OCI-LY7 (cell line): ENCODE results near the gene DGKD.

ENCODE experiments used
- EZH2phosphoT487 ChIP-seq: fragments of 200-600 bp; sonication (generic); IDR thresholded peaks from 2 replicates; pipeline ENCODE4 v1.6.1; 2018; ENCODE audit warnings: low read depth, borderline replicate concordance, mild to moderate bottlenecking, mixed run types, antibody characterized with exemption, low read length, moderate library complexity, mixed read lengths
- TF ChIP-seq, protein P1 (sequence below): fragments of 200-600 bp; sonication (generic); conservative IDR thresholded peaks from 2 replicates; pipeline ENCODE4 v1.5.1; 2014; ENCODE audit warnings: mild to moderate bottlenecking, antibody characterized with exemption, low read length, moderate library complexity, mixed read lengths

DNA sequence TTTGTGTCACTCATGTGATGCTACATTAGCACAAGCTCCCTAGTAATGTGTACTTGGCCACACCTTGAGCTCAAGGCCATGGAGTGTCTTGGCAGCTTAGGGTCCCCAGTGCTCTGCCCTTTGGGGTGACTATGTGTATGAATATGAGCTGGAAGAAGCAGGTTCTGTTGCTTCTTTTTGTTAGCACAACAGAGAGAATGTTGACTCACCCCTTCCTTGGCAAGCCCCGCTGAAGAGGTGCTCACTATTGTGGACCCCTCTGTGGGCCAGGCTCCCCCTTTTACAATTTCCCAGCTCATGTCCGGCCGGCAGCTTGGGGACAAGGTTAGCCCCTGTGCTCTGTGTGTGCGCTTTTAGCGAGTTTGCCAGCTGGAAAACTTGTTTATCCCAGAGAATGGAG is 48.1 kb downstream of the DGKD start:
- TF ChIP-seq, protein P1, sequence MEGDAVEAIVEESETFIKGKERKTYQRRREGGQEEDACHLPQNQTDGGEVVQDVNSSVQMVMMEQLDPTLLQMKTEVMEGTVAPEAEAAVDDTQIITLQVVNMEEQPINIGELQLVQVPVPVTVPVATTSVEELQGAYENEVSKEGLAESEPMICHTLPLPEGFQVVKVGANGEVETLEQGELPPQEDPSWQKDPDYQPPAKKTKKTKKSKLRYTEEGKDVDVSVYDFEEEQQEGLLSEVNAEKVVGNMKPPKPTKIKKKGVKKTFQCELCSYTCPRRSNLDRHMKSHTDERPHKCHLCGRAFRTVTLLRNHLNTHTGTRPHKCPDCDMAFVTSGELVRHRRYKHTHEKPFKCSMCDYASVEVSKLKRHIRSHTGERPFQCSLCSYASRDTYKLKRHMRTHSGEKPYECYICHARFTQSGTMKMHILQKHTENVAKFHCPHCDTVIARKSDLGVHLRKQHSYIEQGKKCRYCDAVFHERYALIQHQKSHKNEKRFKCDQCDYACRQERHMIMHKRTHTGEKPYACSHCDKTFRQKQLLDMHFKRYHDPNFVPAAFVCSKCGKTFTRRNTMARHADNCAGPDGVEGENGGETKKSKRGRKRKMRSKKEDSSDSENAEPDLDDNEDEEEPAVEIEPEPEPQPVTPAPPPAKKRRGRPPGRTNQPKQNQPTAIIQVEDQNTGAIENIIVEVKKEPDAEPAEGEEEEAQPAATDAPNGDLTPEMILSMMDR, result no peak
- no peak for TF ChIP-seq EZH2phosphoT487
